ENCODE results near the gene GRIK3.

Gene GRIK3

DNA sequence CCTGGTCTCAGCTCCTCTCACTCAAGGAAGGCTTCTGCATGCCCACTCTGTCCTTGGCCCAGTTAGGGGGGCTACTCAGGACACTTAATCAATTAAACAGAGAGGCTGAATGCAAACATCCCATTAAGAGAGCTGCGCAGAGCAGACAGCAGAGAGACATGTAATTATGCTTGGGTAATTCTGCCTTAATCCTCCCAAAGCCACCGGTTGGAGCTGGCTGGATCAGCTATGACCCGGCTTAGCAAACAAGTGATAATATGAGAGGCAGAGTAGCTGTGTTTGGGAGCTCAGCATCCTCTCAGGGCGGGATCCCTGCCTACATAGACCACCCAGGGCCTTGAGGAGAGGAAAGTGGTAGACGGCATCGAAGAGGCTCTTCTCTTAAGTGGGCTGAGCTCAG is 183.2 kb downstream of the GRIK3 start:
- DNase-seq (ENCODE audit: low read depth) = no peak
- H3K4me3 ChIP-seq (ENCODE audit: low read depth, low read length) = no peak overlapping the region
- TF ChIP-seq, protein P1, sequence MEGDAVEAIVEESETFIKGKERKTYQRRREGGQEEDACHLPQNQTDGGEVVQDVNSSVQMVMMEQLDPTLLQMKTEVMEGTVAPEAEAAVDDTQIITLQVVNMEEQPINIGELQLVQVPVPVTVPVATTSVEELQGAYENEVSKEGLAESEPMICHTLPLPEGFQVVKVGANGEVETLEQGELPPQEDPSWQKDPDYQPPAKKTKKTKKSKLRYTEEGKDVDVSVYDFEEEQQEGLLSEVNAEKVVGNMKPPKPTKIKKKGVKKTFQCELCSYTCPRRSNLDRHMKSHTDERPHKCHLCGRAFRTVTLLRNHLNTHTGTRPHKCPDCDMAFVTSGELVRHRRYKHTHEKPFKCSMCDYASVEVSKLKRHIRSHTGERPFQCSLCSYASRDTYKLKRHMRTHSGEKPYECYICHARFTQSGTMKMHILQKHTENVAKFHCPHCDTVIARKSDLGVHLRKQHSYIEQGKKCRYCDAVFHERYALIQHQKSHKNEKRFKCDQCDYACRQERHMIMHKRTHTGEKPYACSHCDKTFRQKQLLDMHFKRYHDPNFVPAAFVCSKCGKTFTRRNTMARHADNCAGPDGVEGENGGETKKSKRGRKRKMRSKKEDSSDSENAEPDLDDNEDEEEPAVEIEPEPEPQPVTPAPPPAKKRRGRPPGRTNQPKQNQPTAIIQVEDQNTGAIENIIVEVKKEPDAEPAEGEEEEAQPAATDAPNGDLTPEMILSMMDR (conservative IDR thresholded peaks at IDR 0.05; ENCODE audit: low read depth, low read length) = no peak

DNA sequence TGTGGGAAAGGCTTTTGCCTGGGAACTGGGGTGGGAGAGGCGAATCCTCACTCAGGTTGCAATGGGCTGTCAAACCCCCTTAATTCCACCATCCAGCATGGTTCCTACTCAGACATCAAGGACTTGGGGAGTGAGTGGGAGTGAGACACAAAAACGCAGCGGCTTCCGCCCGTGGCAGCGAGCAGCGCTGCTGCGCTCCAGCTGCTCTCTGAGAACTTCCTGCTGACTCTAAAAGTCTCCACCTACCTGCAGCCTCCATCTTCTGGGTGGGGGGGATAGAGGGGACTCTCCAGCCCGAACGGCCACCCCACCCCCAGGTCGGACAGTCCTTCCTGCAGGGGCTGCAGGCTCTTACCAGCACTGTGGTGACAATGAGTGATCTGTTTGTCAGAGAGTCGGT is 184.4 kb downstream of the GRIK3 start:
- DNase-seq (ENCODE audit: low read depth) = no peak
- no peak overlapping the region for H3K4me3 ChIP-seq (ENCODE audit: low read depth, low read length)
- TF ChIP-seq, protein P1 (conservative IDR thresholded peaks at IDR 0.05; ENCODE audit: low read depth, low read length) = no peak

DNA sequence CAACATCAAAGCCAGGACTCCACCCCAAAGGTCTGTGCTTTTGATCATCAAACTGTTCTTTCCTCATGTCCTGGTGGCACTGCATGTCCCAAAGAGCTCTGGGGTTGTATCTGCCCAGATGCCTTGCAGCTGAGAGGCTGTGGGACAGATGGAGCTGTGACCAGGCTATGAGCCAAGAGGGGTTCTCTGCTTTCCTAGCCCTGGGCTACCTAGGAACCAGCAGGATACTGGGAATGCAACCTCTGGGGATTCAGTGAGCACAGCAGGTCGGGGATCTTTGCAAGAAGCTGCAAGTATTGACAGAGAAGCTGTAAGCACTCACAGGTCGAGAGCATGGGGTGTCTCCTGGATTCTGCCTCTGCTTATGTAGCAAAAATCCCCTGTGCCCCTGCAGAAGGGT is 186.6 kb downstream of the GRIK3 start:
- H3K4me3 ChIP-seq (ENCODE audit: low read depth, low read length) = no peak overlapping the region
- DNase-seq (ENCODE audit: low read depth) = no peak
- TF ChIP-seq, protein P1 (conservative IDR thresholded peaks at IDR 0.05; ENCODE audit: low read depth, low read length) = no peak

DNA sequence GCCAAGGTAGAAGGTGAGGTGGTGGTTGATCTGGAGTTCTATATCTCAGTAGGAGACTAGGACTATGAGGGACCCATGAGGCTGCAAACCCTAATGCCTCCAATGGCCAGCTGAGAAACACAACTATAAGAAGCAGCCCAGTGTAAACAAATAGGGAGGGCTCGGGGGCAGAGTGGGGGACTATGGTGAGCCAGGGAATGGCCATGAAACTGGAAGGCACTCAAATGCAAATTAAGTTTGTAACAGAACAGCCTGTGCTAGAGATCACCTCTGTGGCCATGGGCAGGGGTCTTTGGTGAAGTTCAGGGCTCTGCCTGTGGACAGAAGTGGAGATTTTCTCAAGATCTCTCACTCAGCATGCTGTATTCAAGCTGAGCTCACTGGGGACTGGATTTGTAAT is 187.1 kb downstream of the GRIK3 start:
- no peak overlapping the region for H3K4me3 ChIP-seq (ENCODE audit: low read depth, low read length)
- no peak for DNase-seq (ENCODE audit: low read depth)
- TF ChIP-seq, protein P1 (conservative IDR thresholded peaks at IDR 0.05; ENCODE audit: low read depth, low read length) = no peak

DNA sequence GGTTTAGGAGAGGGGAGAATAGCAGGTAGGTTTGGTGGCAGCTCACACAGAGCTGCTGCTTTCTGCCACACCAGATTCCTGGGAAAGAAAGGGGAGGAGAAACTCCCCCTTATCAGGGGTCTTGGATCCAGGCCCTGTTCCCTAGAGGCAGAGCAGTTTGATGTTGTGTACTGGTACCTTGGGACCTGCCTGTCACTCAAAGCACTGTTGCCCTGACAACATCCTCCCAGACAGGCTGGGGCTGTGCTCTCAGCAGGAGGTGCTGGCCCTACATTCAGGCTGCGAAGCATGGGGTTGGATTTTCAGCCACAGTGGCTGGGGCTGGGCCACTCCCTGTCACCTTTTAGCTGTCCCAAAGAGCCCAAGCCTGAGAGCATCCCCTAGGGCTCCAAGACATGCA is 188.0 kb downstream of the GRIK3 start:
- TF ChIP-seq, protein P1 (conservative IDR thresholded peaks at IDR 0.05; ENCODE audit: low read depth, low read length) = no peak
- DNase-seq (ENCODE audit: low read depth) = no peak

DNA sequence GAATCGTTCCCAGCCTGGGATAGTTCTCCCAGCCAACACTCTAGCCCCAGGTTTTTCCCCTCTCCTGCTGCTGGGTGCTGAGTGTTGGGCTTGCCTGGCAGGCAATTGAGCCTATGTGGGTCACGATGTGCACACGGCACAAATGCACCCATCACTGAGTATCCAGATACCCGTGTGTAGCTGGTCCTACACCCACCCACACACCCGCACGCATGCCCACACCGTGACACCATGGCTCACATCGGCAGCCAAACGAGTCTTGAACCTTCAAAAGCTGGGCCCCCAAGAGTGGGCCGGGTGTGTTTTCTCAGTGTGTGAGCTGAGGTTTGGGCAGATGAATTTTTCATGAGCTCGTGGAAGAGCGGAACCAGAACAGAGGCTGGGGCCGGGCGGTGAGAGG is 188.5 kb downstream of the GRIK3 start:
- TF ChIP-seq, protein P1 (conservative IDR thresholded peaks at IDR 0.05; ENCODE audit: low read depth, low read length) = no peak
- no peak overlapping the region for H3K4me3 ChIP-seq (ENCODE audit: low read depth, low read length)
- DNase-seq (ENCODE audit: low read depth) = no peak

More for the DNA sequence above, 188.0 kb downstream of the GRIK3 start:
- H3K4me3 ChIP-seq (ENCODE audit: low read depth, low read length) = no peak overlapping the region

DNA sequence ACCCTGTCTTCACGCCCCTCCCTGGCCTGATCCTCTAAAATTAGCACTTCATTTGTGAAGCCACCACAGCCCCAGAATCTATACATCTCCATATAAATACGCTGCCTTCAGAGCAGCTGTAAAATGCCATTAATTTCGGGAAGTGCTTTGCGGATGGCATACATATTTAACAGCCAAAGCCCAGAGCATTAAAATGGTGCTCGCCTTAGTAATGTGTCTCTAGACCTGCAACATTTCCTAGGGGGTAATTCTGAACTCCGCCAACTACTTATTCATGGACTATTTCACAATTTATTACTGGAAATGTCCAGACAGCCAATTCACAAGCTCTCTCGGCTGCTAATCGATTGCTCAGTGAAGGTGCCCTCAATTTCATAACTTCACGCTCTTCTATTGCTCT is 189.4 kb downstream of the GRIK3 start:
- no peak overlapping the region for H3K4me3 ChIP-seq (ENCODE audit: low read depth, low read length)
- TF ChIP-seq, protein P1 (conservative IDR thresholded peaks at IDR 0.05; ENCODE audit: low read depth, low read length) = no peak
- DNase-seq (ENCODE audit: low read depth) = no peak

All from choroid plexus epithelial cell (primary cell).